OCI-LY3 (cell line): ENCODE measurements around the gene NPTXR.

Source experiments
- CTCF ChIP-seq: fragments of 200-600, 300-600 bp; sonication (generic); IDR thresholded peaks from 2 replicates; pipeline ENCODE4 v1.5.1; 2014; ENCODE audit warnings: antibody characterized with exemption, low read length, low read depth
- EZH2phosphoT487 ChIP-seq: fragments of 200-600 bp; shearing (Covaris generic); IDR thresholded peaks from 2 replicates; pipeline ENCODE4 v1.6.1; 2018; ENCODE audit warnings: antibody characterized with exemption, mixed run types, low read depth

- TF ChIP-seq CTCF, result no peak
- TF ChIP-seq EZH2phosphoT487, result no peak
Measured at GRCh38 chr22:38866024-38866398, 22.2 kb upstream of the NPTXR start.
